IMR-90 (cell line): ENCODE data around the gene MIB1.

Experiments used
- CEBPB ChIP-seq: IDR thresholded peaks from 2 replicates; pipeline ENCODE4 v1.6.1; 2012; ENCODE audit warnings: low read depth, low read length, improper control_type of control experiment
- FOS ChIP-seq: fragments of 150-350 bp; IDR thresholded peaks from 2 replicates; pipeline ENCODE4 v1.6.1; 2016; ENCODE audit warnings: low read depth, low read length
- MAZ ChIP-seq: IDR thresholded peaks from 2 replicates; pipeline ENCODE4 v1.6.1; 2012; ENCODE audit warnings: low read depth, mild to moderate bottlenecking, low read length, improper control_type of control experiment, moderate library complexity, borderline replicate concordance
- MXI1 ChIP-seq: IDR thresholded peaks from 2 replicates; pipeline ENCODE4 v1.6.1; 2012; ENCODE audit warnings: low read depth, mild to moderate bottlenecking, low read length, moderate library complexity, borderline replicate concordance
- NFE2L2 ChIP-seq: fragments of 150-350 bp; IDR thresholded peaks from 2 replicates; pipeline ENCODE4 v1.6.1; 2016; ENCODE audit warnings: low read depth, mild to moderate bottlenecking, low read length
- POLR2A ChIP-seq: IDR thresholded peaks from 2 replicates; pipeline ENCODE4 v1.6.1; 2012; ENCODE audit warnings: mild to moderate bottlenecking, low read depth, low read length
- RCOR1 ChIP-seq: IDR thresholded peaks from 2 replicates; pipeline ENCODE4 v1.6.1; 2012; ENCODE audit warnings: mild to moderate bottlenecking, low read length, improper control_type of control experiment; ENCODE audit not compliant: insufficient replicate concordance
- RFX5 ChIP-seq: IDR thresholded peaks from 2 replicates; pipeline ENCODE4 v1.8.0; 2012; ENCODE audit warnings: low read depth, mild to moderate bottlenecking, low read length, moderate library complexity
- SMC3 ChIP-seq: fragments of 150-350 bp; IDR thresholded peaks from 2 replicates; pipeline ENCODE4 v1.6.1; 2016; ENCODE audit warnings: low read depth, mild to moderate bottlenecking, antibody characterized with exemption, low read length, moderate library complexity
- TF ChIP-seq, protein P1 (sequence below): conservative IDR thresholded peaks from 2 replicates; pipeline ENCODE4 v1.5.1; 2012; ENCODE audit warnings: mild to moderate bottlenecking, low read depth, low read length, improper control_type of control experiment

- TF ChIP-seq POLR2A (no peak), NFE2L2 (no peak), FOS (no peak), MAZ (no peak), SMC3 (no peak), CEBPB (no peak), MXI1 (no peak), RCOR1 (no peak), RFX5 (no peak)
- TF ChIP-seq, protein P1, sequence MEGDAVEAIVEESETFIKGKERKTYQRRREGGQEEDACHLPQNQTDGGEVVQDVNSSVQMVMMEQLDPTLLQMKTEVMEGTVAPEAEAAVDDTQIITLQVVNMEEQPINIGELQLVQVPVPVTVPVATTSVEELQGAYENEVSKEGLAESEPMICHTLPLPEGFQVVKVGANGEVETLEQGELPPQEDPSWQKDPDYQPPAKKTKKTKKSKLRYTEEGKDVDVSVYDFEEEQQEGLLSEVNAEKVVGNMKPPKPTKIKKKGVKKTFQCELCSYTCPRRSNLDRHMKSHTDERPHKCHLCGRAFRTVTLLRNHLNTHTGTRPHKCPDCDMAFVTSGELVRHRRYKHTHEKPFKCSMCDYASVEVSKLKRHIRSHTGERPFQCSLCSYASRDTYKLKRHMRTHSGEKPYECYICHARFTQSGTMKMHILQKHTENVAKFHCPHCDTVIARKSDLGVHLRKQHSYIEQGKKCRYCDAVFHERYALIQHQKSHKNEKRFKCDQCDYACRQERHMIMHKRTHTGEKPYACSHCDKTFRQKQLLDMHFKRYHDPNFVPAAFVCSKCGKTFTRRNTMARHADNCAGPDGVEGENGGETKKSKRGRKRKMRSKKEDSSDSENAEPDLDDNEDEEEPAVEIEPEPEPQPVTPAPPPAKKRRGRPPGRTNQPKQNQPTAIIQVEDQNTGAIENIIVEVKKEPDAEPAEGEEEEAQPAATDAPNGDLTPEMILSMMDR: no peak
These were observed 178.1 kb downstream of the MIB1 start for GRCh38 chr18:21918693-21919092.
